RCC 7860 (cell line): ENCODE results near the gene PLCB3.
"Not testable (repeated sequence)": the region's sequence is repeated elsewhere in the genome, so short reads cannot be mapped to it uniquely, and the experiment has no call there.

Source experiments
- DNase-seq: peaks from one replicate; pipeline ENCODE4 v3.0.0-alpha.2; 2015; ENCODE audit warnings: low spot score
- FAIRE-seq: peaks from 2 replicates; lab custom pipeline; 2012; peaks lifted over from hg19 to GRCh38; lab: Jason Lieb, UNC

The PLCB3 gene

GRCh38 chr11:64297699-64298358 is 46.5 kb downstream of the PLCB3 start:
- DNase-seq = peak; percentile 40
- FAIRE-seq = no peak

DNA sequence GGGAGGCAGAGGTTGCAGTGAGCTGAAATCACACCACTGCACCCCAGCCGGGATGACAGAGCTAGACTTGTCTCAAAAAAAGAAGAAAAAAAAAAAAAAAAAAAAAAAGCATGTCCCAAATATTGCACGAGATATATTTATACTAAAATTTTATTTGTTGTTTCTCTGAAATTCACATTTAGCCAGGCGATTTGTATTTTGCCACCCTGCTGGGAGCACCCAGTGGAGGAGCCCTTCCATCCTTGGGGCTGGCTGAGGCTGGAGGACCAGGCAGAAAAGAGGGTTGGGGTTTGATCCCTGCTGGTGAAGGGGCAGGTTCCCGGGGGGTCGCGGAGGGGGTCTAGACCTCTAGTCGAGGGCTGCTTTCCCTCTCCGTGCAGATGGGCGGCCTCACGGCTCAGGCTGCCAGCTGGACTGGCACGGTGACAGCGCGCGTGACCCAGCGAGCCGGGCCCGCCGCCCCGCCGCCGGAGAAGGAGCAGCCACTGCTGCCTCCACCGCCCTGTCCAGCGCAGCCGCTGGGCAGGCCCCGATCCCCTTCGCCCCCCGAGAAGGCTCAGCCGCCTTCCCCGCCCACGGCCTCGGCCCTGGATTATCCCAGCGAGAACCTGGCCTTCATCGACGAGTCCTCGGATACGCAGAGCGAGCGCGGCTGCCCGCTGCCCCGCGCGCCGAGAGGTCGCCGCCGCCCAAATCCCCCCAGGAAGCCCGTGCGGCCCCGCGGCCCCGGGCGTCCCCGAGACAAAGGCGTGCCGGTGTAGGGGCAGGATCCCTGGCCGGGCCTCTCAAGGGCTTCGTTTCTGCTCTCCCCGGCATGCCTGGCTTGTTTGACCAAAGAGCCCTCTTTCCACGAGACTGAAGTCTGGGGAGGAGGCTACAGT is 47.9 kb downstream of the PLCB3 start:
- DNase-seq (no peak), FAIRE-seq (no peak)

DNA sequence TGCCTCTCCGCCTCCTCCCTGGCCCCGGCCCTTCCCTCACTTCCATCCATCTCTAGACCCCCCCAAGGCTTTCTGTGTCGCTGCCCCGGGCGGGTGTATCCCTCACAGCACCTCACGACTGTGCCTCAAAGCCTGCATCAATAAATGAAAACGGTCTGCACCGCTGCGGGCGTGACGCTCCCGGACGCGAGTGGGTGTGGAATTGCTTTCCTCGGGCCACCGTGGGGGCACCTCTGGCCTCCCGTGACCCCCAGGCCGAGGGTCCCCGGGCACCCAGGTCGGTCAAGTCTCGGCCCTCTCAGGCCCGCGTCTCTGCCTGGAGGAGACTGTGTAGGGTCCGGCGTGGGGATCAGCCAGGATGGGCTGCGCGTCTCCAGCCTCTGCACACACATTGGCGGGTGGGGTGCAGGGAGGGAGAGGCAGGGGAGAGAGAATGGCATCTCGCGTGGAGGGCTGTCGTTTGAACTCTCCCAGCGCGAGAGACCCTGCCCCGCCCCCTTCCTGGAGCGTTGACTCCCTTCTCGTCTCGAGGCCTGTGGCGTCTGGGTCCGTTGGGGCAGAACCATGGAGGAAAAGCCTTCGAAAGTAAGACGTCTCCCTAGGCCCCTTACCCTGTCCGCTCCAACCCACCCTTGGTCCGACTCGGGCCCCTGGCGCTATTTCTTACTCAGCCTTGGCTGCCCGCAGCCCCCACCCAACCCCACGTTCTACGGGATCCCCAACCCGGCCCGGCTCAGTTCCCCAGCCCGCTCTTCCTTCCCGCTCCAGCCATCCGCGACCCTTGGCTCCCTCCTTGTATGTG is 48.7 kb downstream of the PLCB3 start, which contains the start of gene CATSPERZ:
CATSPERZ (plus strand) TSS at position 512 of the 802 bp plus-strand sequence; CDS start at position 565, 53 bp downstream.
- DNase-seq = no peak
- no peak for FAIRE-seq

DNA sequence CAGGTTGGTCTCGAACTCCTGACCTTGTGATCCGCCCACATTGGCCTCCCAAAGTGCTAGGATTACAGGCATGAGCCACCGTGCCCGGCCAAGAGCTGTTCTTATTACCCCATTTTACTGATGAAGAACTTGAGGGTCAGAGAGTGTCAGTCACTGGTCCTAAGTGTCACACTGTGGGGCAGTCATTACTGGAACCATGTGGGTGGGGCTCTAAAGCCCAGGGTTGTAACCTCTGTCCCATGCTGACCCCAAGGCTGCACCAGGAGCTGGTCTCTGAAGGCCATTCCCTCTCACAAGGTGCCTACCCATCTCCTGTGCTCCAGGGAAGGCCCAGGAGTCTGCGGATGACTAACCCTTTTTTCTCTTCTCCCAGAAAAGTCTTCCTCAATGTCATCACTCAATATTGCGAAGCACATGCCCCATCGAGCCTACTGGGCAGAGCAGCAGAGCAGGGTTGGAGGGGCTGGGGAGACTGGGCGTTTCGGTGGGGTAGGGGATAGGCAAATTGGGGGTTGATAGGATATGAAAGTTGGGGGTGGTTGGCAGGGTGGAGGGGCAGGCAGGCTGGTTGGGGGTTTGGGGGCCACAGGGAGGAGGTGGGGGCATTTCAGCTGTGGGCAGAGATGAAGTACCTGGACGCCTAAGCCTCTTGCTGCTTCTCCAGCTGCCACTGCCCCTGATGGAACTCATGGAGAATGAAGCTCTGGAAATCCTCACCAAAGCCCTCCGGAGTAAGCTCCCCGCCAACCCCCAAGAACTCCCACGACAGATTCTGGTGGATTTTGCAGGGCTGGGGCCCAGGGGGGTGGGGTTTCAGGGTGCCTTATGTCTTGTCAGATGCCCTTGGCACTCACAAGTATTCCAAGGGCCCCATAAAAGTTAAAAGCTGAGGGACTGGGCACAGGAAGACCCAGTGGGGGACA is 52.0 kb downstream of the PLCB3 start:
- DNase-seq = no peak

GRCh38 chr11:64304032-64304315 is 52.6 kb downstream of the PLCB3 start:
- FAIRE-seq (no peak), DNase-seq (no peak)

More for the DNA sequence above, 52.0 kb downstream of the PLCB3 start:
- no peak for FAIRE-seq

- FAIRE-seq (peak; percentile 34), DNase-seq (peak; percentile 82)
Observed at GRCh38 chr11:64304316-64305072, 53.2 kb downstream of the PLCB3 start.

- FAIRE-seq (no peak), DNase-seq (peak; percentile 90)
Observed at GRCh38 chr11:64305075-64305690, 53.9 kb downstream of the PLCB3 start, which contains the start of gene ESRRA. ESRRA (plus strand) TSS chr11:64305524; CDS start chr11:64307180, 1,656 bp downstream.

DNA sequence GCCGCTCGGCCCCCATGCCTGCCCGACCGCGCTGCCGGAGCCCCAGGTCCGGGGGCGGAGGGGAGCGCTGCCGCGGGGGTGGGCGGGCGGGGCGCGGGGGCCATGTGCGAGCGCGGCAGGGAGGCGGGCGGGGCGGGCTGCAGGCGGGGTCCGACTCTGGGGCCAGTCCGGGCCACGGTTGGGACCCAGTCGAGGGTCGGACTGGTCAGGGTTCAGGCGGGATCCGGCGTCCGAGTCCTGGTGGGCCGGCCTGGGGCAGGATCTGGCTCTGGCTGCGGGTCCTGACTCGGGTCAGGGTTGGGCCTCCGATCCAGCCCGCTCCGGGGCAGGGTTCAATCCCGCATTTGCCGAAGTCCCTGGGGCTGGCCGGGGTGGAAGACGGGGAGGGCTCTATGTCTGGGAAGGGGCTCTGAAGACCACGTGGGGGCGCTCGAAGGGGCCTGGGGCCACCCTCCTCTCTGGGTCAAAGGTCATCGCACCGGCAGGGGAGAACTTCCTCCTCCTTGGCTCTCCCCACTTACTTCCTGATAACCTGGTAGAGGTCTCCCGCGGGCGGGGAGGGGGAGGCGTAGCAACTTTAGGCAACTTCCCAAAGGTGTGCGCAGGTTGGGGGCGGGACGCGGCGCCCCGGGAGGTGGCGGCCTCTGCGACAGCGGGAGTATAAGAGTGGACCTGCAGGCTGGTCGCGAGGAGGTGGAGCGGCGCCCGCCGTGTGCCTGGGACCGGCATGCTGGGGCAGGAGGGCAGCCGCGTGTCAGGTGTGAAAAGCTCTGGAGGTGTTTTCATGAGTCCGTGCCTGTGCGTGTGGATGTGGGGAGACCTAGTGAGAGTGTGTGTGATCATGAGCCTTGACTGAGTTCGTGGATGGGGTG is 54.6 kb downstream of the PLCB3 start:
- DNase-seq (peak; percentile 35), FAIRE-seq (no peak)

DNA sequence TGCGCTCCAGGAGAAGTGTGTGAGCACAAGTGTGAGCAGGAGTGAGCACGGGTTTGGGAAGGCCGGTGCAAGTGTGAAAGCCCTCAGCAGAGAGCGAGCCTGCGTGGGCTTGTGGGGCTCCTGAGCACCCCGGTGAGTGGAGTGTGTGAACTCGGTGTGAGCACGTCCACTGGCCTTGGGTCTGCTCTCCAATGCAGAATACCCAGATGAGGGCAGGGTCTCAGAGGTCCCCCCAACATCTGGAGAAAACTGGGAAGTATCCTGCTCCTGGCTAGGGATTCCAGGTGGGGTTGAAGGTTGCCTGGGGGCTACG is 55.2 kb downstream of the PLCB3 start:
- FAIRE-seq (no peak), DNase-seq (no peak)

DNA sequence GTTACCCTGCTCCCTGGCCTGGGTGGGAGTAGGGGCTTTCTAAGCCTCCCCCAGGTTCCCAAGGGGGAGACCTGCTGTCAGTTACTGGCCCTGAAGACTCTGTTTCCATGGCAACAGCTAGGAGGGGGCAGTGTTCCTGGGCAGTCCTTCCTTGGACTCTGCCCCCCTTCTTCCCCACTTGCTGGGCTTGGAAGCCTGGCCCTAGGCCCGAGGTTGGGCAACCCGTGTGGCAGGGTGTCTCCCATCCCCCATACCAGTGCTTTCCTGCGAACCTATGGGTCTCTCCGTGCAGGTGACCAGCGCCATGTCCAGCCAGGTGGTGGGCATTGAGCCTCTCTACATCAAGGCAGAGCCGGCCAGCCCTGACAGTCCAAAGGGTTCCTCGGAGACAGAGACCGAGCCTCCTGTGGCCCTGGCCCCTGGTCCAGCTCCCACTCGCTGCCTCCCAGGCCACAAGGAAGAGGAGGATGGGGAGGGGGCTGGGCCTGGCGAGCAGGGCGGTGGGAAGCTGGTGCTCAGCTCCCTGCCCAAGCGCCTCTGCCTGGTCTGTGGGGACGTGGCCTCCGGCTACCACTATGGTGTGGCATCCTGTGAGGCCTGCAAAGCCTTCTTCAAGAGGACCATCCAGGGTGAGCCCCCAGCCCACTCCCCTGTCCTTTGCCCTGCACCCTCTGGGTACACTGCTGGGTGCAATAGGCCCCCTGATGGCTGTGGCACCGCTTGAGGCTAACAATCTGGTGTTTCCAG is 55.7 kb downstream of the PLCB3 start:
- no peak for DNase-seq
- FAIRE-seq = no peak

- not testable (repeated sequence) for DNase-seq, FAIRE-seq
Observed at GRCh38 chr11:64307795-64308194, 56.5 kb downstream of the PLCB3 start.

GRCh38 chr11:64312947-64313346 is 61.6 kb downstream of the PLCB3 start:
- no peak for FAIRE-seq
- DNase-seq = no peak

DNA sequence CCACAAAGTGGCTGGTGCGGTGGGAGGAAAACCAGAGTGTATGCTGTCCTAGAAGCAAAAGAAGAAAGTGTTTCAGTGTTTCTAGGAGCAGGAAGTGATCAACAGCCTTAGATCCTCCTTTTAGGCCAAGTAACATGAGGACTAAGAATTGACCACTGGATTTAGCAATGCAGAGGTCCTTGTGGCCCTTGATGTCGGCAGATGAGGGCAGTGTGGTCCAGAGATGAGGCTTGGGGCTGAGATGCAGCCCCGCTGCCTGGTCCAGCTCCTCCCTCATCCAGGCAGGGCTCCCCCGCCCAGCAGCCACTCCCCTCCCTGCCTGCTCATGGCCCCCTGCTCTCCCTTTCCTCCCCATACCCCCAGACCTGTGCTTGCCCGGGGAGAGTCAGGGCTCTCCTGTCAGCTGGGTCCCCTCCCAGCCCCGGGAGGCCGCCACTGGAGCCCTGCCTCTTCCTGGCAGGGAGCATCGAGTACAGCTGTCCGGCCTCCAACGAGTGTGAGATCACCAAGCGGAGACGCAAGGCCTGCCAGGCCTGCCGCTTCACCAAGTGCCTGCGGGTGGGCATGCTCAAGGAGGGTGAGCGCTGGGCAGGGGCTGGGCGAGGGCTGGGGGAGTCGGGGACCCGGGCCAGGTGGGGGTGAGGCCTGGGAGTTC is 62.3 kb downstream of the PLCB3 start:
- no peak for DNase-seq
- no peak for FAIRE-seq

- DNase-seq (no peak), FAIRE-seq (no peak)
Observed at GRCh38 chr11:64314146-64314804, 62.9 kb downstream of the PLCB3 start.

- no peak for DNase-seq
- FAIRE-seq = no peak
Observed at GRCh38 chr11:64314805-64315561, 63.7 kb downstream of the PLCB3 start.
